Suprapubic skin (tissue), 4 donors: Measurements from ENCODE around the gene CDK13.

Experiments used
- POLR2A ChIP-seq, 2 donors: fragments of 450-650 bp; IDR thresholded peaks; one replicate each; pipeline ENCODE4 v1.6.1; 2017; ENCODE audit warnings: antibody characterized with exemption in 2 of 2, mild to moderate bottlenecking in 2 of 2, moderate library complexity in 2 of 2
- POLR2AphosphoS5 ChIP-seq, 3 donors: sonication (generic); formaldehyde crosslinking; IDR thresholded peaks; one replicate each; pipeline ENCODE4 v1.6.1; 2017; ENCODE audit warnings: antibody characterized with exemption in 3 of 3
- TF ChIP-seq, protein P1 (sequence below), 2 donors: fragments of 200-600 bp in 1 of 2; fragments of 450-650 bp in 1 of 2; sonication (generic) in 1 of 2; IDR thresholded peaks; one replicate each; pipeline ENCODE4 v1.5.1; 2016 to 2019; ENCODE audit warnings: antibody characterized with exemption in 2 of 2, mild to moderate bottlenecking in 1 of 2, moderate library complexity in 1 of 2

DNA sequence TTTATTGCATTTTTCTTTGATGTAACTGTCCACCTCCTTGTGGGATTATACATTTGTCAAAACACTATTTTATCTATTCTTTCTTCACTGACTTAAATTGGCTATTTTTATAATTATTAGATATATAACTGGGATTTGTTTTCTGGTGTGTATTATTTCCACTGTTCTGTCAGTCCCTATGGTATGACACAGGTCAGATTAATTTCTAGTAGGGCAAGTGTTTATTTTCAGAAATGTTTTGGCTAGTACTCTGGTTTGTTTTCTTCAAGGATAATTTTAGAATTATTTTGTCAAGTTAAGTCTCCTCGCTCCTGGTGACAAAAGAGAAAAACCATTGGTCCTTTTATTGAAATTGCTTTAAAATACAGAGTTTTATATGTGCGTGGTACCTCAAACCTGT, 93.1 kb downstream of the CDK13 start:
- TF ChIP-seq POLR2A (IDR thresholded peaks at IDR 0.05), result no peak
- TF ChIP-seq, protein P1, sequence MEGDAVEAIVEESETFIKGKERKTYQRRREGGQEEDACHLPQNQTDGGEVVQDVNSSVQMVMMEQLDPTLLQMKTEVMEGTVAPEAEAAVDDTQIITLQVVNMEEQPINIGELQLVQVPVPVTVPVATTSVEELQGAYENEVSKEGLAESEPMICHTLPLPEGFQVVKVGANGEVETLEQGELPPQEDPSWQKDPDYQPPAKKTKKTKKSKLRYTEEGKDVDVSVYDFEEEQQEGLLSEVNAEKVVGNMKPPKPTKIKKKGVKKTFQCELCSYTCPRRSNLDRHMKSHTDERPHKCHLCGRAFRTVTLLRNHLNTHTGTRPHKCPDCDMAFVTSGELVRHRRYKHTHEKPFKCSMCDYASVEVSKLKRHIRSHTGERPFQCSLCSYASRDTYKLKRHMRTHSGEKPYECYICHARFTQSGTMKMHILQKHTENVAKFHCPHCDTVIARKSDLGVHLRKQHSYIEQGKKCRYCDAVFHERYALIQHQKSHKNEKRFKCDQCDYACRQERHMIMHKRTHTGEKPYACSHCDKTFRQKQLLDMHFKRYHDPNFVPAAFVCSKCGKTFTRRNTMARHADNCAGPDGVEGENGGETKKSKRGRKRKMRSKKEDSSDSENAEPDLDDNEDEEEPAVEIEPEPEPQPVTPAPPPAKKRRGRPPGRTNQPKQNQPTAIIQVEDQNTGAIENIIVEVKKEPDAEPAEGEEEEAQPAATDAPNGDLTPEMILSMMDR (IDR thresholded peaks at IDR 0.05), result no peak
- TF ChIP-seq POLR2AphosphoS5 (IDR thresholded peaks at IDR 0.05), result no peak
